Measurements from ENCODE around the gene ZNF836.

The ZNF836 gene

GRCh38 chr19:52142001-52142595, 29.3 kb downstream of the ZNF836 start:
- no peak for TF ChIP-seq CTCF (IDR thresholded peaks at IDR 0.05; ENCODE audit: low read depth, low read length)

GRCh38 chr19:52141203-52141602, 30.2 kb downstream of the ZNF836 start:
- no peak for TF ChIP-seq CTCF (IDR thresholded peaks at IDR 0.05; ENCODE audit: low read depth, low read length)
- H3K4me3 ChIP-seq (ENCODE audit: low read depth, low read length), result no peak overlapping the region

More at GRCh38 chr19:52142001-52142595, 29.3 kb downstream of the ZNF836 start:
- H3K4me3 ChIP-seq (ENCODE audit: low read depth, low read length), result no peak overlapping the region

- peak overlapping the region; percentile 97 for H3K4me3 ChIP-seq (ENCODE audit: low read depth, low read length)
- TF ChIP-seq CTCF (IDR thresholded peaks at IDR 0.05; ENCODE audit: low read depth, low read length), result no peak
These were observed 31.2 kb downstream of the ZNF836 start for GRCh38 chr19:52140032-52140710.

GRCh38 chr19:52139252-52140031, 32.0 kb downstream of the ZNF836 start, which contains the start of gene ZNF616:
Gene ZNF616 (minus strand): TSS chr19:52139938. CDS start chr19:52130512, 9,426 bp downstream.
- TF ChIP-seq CTCF (IDR thresholded peaks at IDR 0.05; ENCODE audit: low read depth, low read length), result peak; percentile 75
- H3K4me3 ChIP-seq (ENCODE audit: low read depth, low read length), result peak within 1 kb of the TSS; percentile 97

GRCh38 chr19:52138983-52139251, 32.5 kb downstream of the ZNF836 start:
- no peak for TF ChIP-seq CTCF (IDR thresholded peaks at IDR 0.05; ENCODE audit: low read depth, low read length)
- H3K4me3 ChIP-seq (ENCODE audit: low read depth, low read length), result peak overlapping the region; percentile 97

- TF ChIP-seq CTCF (IDR thresholded peaks at IDR 0.05; ENCODE audit: low read depth, low read length), result no peak
- H3K4me3 ChIP-seq (ENCODE audit: low read depth, low read length), result peak overlapping the region; percentile 97
These were observed 33.0 kb downstream of the ZNF836 start for GRCh38 chr19:52138278-52138982.
